GM18517 (cell line): ENCODE measurements around the gene ARL4D.
"Not testable (repeated sequence)": the region's sequence is repeated elsewhere in the genome, so short reads cannot be mapped to it uniquely, and the experiment has no call there.

Experiments
- ATAC-seq: cut with Tn5 transposase; IDR thresholded peaks from one replicate; pipeline ENCODE4 v1.9.1; 2021; ENCODE audit warnings: mild to moderate bottlenecking, moderate library complexity; ENCODE audit not compliant: unreplicated experiment

ARL4D gene

GRCh38 chr17:43393944-43394482 lies 4.8 kb upstream of the ARL4D start:
- ATAC-seq, result no peak

- not testable (repeated sequence) for ATAC-seq
Observed at GRCh38 chr17:43394696-43395095, 4.1 kb upstream of the ARL4D start.

- no peak for ATAC-seq
Observed at GRCh38 chr17:43395165-43395564, 3.6 kb upstream of the ARL4D start.

GRCh38 chr17:43396491-43397060 lies 2.2 kb upstream of the ARL4D start:
- ATAC-seq, result no peak

GRCh38 chr17:43399839-43400328 lies 1.1 kb downstream of the ARL4D start:
- no peak for ATAC-seq

GRCh38 chr17:43400943-43401717 lies 2.3 kb downstream of the ARL4D start:
- no peak for ATAC-seq

- no peak for ATAC-seq
Observed at GRCh38 chr17:43402078-43402477, 3.3 kb downstream of the ARL4D start.

GRCh38 chr17:43402567-43402966 lies 3.8 kb downstream of the ARL4D start:
- no peak for ATAC-seq

- no peak for ATAC-seq
Observed at GRCh38 chr17:43403846-43404245, 5.1 kb downstream of the ARL4D start.

- no peak for ATAC-seq
Observed at GRCh38 chr17:43405861-43406260, 7.1 kb downstream of the ARL4D start.

- no peak for ATAC-seq
Observed at GRCh38 chr17:43406676-43407645, 8.2 kb downstream of the ARL4D start.

GRCh38 chr17:43409131-43409530 lies 10.3 kb downstream of the ARL4D start:
- ATAC-seq, result no peak

- ATAC-seq, result no peak
Observed at GRCh38 chr17:43410557-43411368, 12.0 kb downstream of the ARL4D start.

- no peak for ATAC-seq
Observed at GRCh38 chr17:43411369-43411677, 12.5 kb downstream of the ARL4D start.

GRCh38 chr17:43411749-43412148 lies 13.0 kb downstream of the ARL4D start:
- no peak for ATAC-seq

- ATAC-seq, result no peak
Observed at GRCh38 chr17:43412166-43412565, 13.4 kb downstream of the ARL4D start.

- ATAC-seq, result no peak
Observed at GRCh38 chr17:43416998-43417890, 18.5 kb downstream of the ARL4D start.

- no peak for ATAC-seq
Observed at GRCh38 chr17:43418441-43419374, 19.9 kb downstream of the ARL4D start.
